A673 (cell line): ENCODE measurements around the gene RNF149.
"Not testable (repeated sequence)": the region's sequence is repeated elsewhere in the genome, so short reads cannot be mapped to it uniquely, and the experiment has no call there.

Experiments used
- CTCF ChIP-seq: fragments of 300-800, 200-600 bp; sonication (generic); conservative IDR thresholded peaks from 2 replicates; pipeline ENCODE4 v1.5.1; 2017; ENCODE audit warnings: low read depth, mild to moderate bottlenecking, antibody characterized with exemption, low read length, moderate library complexity, mixed read lengths
- EZH2 ChIP-seq: fragments of 200-600 bp; sonication (generic); IDR thresholded peaks from 2 replicates; pipeline ENCODE4 v1.6.1; 2017; ENCODE audit warnings: borderline replicate concordance, low read depth, mild to moderate bottlenecking, mixed read lengths, antibody characterized with exemption, low read length; ENCODE audit not compliant: poor library complexity, severe bottlenecking

GRCh38 chr2:101251246-101251781 lies 57.2 kb downstream of the RNF149 start:
- not testable (repeated sequence) for TF ChIP-seq CTCF, EZH2
